NCI-H82 treated with DMSO at 0.1 percent for 48 hours (cell line): ENCODE results near the gene INS.

Source experiments
- DNase-seq: peaks from one replicate; lab custom pipeline; 2025; ENCODE audit not compliant: unreplicated experiment; lab: John Stamatoyannopoulos, UW

The INS gene

DNA sequence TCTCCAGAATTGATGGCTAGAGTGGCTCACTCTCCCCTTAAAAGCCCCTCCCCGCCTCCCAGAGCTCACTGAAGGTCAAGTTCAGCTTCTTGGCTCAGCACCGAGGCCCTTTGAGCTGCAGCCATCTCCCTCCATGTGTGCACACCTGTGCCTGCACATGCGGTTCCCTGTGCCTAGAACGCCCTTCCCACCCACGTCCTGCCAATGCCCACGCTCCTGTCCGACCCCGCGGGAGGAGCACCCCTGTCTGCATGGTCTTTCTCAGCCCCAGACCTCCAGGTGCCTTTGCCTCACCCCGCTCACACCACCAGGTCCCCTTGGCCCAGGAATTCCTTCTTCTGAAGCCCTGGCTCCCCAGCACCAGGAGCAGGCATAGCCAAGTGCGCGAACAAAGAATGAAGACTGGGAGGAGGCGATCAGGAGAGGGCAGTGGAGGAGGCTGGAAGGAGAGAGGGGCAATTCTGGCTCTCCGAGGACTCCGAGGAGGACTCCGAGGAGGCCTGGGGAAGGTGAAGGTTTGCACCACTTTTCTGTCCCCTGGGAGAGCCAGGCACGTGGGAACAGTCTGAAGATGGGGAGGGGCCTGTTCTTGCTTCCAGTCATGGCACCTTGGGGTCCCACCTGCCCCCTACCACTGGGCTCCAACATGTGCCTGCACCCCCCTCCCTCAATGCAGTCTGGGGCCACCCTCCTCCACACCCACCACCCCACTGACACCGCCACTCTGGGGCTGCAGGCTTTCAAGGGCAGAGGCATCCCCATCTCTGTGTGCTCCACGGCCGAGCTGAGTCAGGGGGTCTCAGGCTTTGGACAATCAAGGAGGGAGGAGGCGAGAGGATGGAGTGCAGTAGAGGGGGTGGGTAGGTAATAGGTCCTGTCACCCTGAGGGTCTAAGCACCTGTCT, 39.5 kb downstream of the INS start:
- DNase-seq = no peak

DNA sequence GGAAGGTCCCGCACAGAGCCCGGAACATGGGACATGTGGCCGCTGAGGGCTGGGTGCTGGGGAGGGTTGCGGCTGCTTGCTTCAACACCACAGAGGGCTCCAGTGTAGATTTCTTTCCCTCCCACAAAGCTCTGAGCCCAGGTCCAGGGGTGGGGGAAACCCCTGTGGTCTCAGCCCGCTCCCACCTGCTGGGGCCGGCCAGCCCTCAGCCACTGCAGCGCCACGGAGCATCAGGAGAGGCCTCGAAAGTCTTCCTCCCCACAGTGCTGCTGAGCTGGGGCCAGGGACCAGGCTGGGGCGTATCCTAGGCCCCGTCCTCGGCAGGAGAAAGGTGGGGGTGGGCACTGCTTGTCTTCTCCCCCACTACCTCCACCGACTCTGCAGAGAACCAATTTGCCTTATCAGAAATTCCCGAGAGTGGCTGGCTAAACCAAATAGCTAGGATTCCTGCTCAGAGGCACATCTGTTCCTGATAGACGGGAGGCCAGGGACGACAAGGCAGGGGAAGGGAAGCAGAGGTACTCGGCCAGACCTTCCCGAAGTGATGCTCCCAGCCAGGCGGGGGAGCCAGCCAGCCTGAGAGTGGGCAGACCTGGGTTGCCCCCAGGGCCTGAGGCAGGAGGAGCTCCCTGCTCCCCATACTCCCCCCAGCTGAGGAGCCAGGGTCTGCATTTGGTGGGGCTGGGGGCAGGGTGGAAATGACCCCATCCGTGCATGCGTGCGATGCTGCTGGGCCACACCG, 40.5 kb downstream of the INS start:
- DNase-seq = no peak

DNA sequence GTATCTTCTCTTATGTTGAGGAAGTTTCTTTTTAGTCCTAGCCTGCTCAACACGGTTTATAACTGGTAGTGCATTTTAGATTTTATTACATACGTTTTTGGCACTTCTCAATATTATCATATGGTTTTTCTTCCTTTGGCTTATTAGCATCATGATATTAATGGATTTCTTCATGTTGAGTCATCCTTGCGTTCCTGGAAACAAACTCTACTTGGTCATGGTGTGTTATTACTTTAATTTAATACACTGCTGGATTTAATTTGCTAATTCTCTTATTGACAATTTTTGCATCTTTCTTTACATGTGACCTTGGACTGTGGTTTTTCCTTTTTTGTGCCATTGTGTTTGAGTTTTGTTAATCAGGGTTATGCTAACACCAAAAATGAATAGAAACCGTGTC, 42.3 kb downstream of the INS start:
- no peak for DNase-seq

DNA sequence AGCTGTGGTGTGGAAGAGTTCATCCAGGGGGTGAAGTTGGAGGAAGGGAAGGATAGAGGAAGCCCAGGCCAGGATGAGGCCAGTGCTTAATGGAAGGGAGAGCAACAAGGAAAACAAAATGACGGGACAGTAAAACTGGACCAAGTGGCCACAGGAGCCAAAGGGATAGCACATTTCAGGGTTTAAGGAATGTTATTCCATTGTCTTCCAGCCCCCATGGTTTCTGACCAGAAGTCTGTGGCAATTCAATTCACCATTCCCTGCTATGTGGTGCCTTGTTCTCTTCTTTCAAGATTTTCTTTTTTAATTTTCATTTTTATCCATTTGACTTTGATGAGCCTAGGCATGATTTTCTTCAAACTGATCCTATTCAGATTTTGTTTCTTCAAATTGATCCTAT, 44.3 kb downstream of the INS start:
- DNase-seq = no peak

DNA sequence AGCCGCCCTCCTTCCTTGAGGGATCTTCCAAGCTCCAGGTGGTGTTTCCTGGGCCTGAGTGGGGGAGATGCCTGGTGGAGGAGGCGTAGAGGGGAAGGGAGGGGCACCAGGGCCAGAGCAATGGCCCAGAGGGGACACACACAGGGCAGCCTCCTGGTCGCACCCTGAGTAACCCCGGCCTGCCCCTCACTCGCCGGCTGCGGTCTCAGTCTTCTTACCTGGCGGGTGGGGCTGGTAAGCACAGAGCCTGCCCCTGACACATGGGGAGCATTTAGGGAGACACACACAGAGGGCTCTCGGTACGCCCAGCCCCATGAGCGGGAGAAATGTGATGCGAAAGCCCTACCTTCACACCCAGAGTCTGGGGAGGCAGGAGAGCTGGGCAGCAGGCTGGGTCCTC, 45.7 kb downstream of the INS start:
- DNase-seq = no peak

DNA sequence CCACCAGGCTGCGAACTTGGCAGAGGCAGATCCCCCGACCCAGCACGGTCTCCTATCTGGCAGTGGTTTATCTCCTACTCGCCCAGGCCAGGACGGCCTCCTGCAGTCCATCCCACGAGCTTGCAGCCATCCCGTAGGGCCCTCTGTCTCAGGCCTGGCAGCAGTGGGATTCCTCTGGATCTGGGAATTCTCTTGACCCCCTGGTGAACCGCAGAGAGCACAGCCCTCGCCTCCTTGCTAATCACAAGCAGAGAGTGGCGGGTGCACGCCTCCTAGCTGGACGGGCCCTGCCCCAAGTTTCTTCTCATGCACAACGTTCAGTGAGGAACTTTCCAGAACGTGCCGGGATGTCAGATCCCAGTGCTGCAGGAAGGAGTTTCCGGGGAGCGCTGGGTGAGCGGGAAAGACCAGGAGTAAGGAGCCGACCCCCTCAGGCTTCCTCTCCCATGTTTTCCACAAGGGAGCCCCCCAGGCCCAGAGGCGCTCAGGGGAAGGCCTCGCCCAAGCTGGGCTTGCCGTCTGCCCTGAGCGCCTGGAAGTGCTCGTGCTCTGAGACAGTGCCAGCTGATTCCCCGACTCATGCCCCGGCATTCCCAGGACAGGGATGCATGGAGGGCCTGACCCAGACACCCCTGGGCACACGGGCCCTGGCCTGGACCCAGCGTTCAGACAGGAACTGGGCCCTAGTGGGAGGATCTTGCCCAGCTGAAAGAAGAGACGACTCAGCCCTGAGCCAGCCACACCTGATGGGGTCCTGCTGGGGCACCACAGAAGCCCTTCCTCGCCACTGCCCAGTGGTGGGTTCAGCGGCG, 46.4 kb downstream of the INS start:
- DNase-seq = no peak

DNA sequence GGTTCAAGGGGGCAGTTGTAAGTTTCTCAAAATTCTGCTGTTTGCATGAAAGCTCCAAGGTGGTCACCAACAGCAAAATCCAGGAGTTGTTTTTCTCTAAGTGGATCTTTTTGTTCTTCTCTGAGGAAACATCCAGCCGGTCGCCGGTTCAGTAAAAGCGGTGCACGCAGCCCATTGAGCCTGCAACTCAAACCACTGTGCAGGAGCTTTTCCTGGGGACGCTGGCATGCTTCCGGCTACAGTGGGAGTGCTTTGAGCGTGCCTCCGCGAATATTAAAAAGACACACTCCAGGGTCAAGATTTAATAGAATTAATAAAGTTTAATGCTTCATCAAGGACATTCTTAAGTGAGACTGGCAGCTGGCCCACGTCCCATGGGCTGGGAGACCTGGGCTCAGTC, 47.2 kb downstream of the INS start:
- DNase-seq = no peak

DNA sequence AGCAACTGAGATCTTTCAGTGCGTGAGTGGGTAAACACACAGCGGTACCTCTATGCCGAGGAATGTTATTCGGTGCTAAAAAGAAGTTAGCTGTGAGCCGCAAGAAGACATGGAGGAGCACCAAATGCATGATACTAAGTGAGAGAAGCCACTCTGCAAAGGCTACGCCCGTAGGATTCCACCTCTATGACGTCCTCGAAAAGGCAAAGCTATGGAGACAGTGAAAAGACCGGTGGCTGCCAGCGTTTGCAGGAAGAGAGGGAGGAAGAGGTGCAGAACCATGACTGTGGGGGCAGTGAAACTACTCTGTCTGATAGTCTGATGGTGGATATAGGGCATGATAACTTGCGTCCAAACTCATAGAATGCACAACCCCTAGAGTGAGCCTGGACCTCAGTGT, 50.5 kb downstream of the INS start:
- DNase-seq = no peak
